Cerebellar nuclear complex (tissue), 1 donor: ENCODE data around the gene MAP4K2.

Source experiments
- DNase-seq, 2 experiments: peaks; one replicate each; lab custom pipeline; 2025; lab: John Stamatoyannopoulos, UW

The MAP4K2 gene

GRCh38 chr11:64736654-64737053, 66.4 kb downstream of the MAP4K2 start:
- DNase-seq = no peak

DNA sequence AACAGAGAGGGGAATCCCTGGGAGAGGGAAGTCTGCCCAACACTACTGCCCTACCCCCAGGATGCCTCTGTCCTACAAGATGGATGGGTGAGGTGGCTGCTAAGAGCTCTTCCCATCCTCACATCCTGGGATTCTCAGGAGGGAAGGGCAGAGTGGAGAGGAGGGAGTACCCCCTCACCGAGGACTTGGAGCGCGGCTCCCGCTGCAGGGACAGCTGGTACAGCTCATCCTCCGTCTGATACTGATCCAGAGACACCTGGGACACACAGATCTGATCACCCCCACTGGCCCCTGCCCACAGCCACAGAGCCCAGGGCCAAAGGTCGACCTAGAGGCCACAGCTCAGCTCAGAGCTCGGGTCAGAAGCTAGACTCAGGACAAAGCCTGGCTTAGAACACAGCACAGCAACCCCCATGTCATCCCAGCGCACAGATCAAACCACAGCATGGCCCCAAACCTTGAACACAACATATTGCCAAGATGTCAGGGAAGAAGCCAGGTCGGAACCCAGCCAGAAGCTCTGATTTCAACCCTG, 67.2 kb downstream of the MAP4K2 start:
- DNase-seq = no peak
